Rectal smooth muscle tissue (tissue), 1 donor: ENCODE results near the gene MCTP2.
A peak's percentile ranks its signal among the peaks of the same experiment; 100 is the strongest.

Source experiments
- H3K27ac ChIP-seq: one replicate; pipeline ENCODE4 v1.7.0; 2013; ENCODE audit warnings: low read depth, low read length, inconsistent platforms
- H3K27me3 ChIP-seq: one replicate; pipeline ENCODE4 v1.7.0; 2013; ENCODE audit warnings: low read length; ENCODE audit not compliant: control insufficient read depth, insufficient read depth
- H3K36me3 ChIP-seq: one replicate; pipeline ENCODE4 v1.7.0; 2013; ENCODE audit warnings: low read length; ENCODE audit not compliant: control insufficient read depth, insufficient read depth
- H3K4me1 ChIP-seq: one replicate; pipeline ENCODE4 v1.7.0; 2013; ENCODE audit warnings: low read length; ENCODE audit not compliant: control insufficient read depth, insufficient read depth
- H3K4me3 ChIP-seq: one replicate; pipeline ENCODE4 v1.7.0; 2013; ENCODE audit warnings: low read length
- H3K9ac ChIP-seq: one replicate; pipeline ENCODE4 v1.7.0; 2013; ENCODE audit warnings: low read length

The MCTP2 gene

GRCh38 chr15:94230883-94231722 lies at the start of gene MCTP2:
MCTP2 (plus strand) TSS chr15:94231561; CDS start chr15:94298266, 66,705 bp downstream.
- H3K4me3 ChIP-seq: peak within 1 kb of the TSS; percentile 75
- no peaks in the 10 kb centered on the region for H3K4me1 ChIP-seq
- H3K27me3 ChIP-seq: no peaks in the 10 kb centered on the region
- H3K27ac ChIP-seq: no peak within 1 kb of the TSS
- H3K9ac ChIP-seq: peak within 1 kb of the TSS; percentile 45
- H3K36me3 ChIP-seq: no peaks in the 10 kb centered on the region

DNA sequence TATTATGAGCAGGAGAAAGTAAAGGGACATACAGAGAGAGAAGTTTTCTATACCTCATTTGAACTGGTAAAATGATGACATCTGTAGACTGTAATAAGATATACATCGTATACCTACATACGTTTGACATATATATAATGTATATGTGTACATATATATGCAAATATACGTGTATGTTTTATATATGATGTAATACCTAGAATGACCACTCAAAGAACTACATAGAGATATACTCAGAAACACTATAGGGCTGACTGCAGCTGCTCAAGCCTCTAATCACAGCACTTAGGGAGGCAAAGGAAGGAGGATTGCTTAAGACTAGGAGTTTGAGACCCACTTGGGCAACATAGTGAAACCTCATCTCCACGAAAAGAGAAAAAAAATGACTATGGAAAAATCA lies 48.5 kb upstream of the MCTP2 start:
- H3K9ac ChIP-seq: no peak overlapping the region
- H3K4me1 ChIP-seq: no peaks in the 10 kb centered on the region
- H3K36me3 ChIP-seq: no peaks in the 10 kb centered on the region
- no peaks in the 10 kb centered on the region for H3K27me3 ChIP-seq
- H3K27ac ChIP-seq: no peak overlapping the region
- H3K4me3 ChIP-seq: no peak overlapping the region

- Histone ChIP-seq H3K36me3 (no peaks in the 10 kb centered on the region), H3K27me3 (no peaks in the 10 kb centered on the region), H3K9ac (no peak overlapping the region), H3K27ac (no peak overlapping the region), H3K4me3 (no peak overlapping the region), H3K4me1 (no peaks in the 10 kb centered on the region)
Observed at GRCh38 chr15:94185547-94186236, 45.7 kb upstream of the MCTP2 start.

- no peak overlapping the region for H3K27ac ChIP-seq
- no peak overlapping the region for H3K9ac ChIP-seq
- H3K4me1 ChIP-seq: no peaks in the 10 kb centered on the region
- H3K27me3 ChIP-seq: no peaks in the 10 kb centered on the region
- H3K36me3 ChIP-seq: no peaks in the 10 kb centered on the region
- H3K4me3 ChIP-seq: no peak overlapping the region
Observed at GRCh38 chr15:94186770-94187331, 44.5 kb upstream of the MCTP2 start.

- H3K4me1 ChIP-seq: no peaks in the 10 kb centered on the region
- H3K9ac ChIP-seq: no peak overlapping the region
- H3K36me3 ChIP-seq: no peaks in the 10 kb centered on the region
- no peak overlapping the region for H3K27ac ChIP-seq
- H3K27me3 ChIP-seq: no peaks in the 10 kb centered on the region
- H3K4me3 ChIP-seq: no peak overlapping the region
Observed at GRCh38 chr15:94193906-94194305, 37.5 kb upstream of the MCTP2 start.

GRCh38 chr15:94196531-94196930 lies 34.8 kb upstream of the MCTP2 start:
- Histone ChIP-seq H3K27ac (no peak overlapping the region), H3K36me3 (no peaks in the 10 kb centered on the region), H3K27me3 (no peaks in the 10 kb centered on the region), H3K9ac (no peak overlapping the region), H3K4me1 (no peaks in the 10 kb centered on the region), H3K4me3 (no peak overlapping the region)

DNA sequence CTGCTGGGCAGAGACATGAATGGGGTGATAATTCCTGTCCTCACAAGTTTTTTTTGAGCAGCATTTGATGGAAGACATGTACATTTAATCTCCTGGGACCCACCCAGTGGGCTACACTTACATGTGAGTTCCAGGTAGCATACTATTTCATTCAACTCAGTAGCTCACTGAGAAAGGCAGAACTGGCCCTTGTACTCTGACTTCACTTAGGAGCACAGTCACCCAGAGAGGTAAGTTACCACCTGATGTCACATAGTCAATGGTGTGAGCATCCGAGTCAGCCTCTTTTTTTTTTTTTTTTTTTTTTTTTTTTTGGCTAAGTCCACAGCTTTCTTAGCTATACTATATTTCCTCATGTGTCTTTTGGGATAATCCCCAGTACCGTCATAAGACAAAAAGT lies 32.7 kb upstream of the MCTP2 start:
- no peak overlapping the region for H3K4me3 ChIP-seq
- H3K4me1 ChIP-seq: no peaks in the 10 kb centered on the region
- no peaks in the 10 kb centered on the region for H3K36me3 ChIP-seq
- H3K27me3 ChIP-seq: no peaks in the 10 kb centered on the region
- no peak overlapping the region for H3K9ac ChIP-seq
- H3K27ac ChIP-seq: no peak overlapping the region

DNA sequence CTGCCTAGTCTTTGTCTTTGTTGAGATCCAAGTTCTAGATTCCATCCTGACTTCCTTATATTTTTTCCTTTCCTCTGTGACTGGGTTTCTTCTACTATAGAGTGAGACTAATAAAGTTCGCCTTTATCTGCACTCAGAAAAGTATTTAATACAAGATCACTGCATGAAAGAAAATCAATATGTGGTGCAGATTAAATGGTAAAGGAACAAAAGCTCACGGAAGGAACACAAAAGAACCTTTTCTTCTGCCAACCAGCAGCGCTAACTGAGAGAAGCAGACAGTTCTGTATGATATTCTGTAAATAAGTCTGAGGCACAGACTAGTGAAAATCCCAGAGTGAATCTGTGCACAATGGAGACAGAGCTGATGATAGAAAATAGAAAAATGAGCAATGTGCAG lies 31.6 kb upstream of the MCTP2 start:
- H3K27me3 ChIP-seq: no peaks in the 10 kb centered on the region

DNA sequence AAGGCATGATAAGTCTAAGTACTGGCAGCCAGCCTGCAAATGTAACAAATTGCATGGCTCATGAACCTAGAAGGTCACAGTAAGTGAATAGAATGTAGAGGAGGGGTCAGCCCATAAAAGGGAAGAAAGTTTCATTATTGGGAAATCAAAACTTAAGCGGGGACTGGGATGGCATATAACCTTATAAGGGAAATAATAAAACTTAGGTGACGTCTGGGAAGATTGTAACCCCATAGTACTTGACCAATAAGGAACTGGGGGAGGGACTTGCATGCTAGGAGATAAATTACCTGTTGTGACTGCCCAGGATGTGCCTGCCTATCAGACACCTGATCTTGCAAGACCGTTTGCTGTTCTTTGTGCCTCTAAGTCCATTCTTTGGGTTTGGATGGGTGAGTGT lies 28.1 kb upstream of the MCTP2 start:
- no peak overlapping the region for H3K27ac ChIP-seq
- no peak overlapping the region for H3K9ac ChIP-seq
- H3K36me3 ChIP-seq: no peaks in the 10 kb centered on the region
- H3K4me3 ChIP-seq: no peak overlapping the region
- no peaks in the 10 kb centered on the region for H3K27me3 ChIP-seq
- H3K4me1 ChIP-seq: no peaks in the 10 kb centered on the region

More for the DNA sequence above, 31.6 kb upstream of the MCTP2 start:
- H3K27ac ChIP-seq: no peak overlapping the region
- H3K4me1 ChIP-seq: no peaks in the 10 kb centered on the region
- no peak overlapping the region for H3K4me3 ChIP-seq
- no peak overlapping the region for H3K9ac ChIP-seq
- H3K36me3 ChIP-seq: no peaks in the 10 kb centered on the region

DNA sequence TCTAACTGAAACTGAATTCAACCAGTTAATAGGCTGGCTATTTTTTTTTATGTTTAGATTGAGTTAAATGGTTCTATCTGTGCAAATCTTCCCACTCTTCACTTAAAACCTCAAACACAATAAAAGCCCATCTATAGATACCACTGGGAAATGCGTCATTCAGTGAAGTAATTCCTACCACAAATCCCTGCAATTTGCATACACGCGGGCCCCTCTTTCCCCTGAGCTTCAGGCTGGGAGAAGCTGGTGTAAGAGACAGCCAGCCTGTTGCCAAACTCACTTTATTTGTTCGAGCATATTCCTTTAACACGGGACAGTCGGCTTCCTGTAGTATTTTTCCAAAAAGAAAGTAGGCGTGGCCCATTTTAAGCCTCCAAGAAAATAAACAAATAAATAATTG lies 26.0 kb upstream of the MCTP2 start:
- Histone ChIP-seq H3K4me1 (no peaks in the 10 kb centered on the region), H3K27ac (no peak overlapping the region), H3K27me3 (no peaks in the 10 kb centered on the region), H3K4me3 (no peak overlapping the region), H3K9ac (no peak overlapping the region), H3K36me3 (no peaks in the 10 kb centered on the region)

DNA sequence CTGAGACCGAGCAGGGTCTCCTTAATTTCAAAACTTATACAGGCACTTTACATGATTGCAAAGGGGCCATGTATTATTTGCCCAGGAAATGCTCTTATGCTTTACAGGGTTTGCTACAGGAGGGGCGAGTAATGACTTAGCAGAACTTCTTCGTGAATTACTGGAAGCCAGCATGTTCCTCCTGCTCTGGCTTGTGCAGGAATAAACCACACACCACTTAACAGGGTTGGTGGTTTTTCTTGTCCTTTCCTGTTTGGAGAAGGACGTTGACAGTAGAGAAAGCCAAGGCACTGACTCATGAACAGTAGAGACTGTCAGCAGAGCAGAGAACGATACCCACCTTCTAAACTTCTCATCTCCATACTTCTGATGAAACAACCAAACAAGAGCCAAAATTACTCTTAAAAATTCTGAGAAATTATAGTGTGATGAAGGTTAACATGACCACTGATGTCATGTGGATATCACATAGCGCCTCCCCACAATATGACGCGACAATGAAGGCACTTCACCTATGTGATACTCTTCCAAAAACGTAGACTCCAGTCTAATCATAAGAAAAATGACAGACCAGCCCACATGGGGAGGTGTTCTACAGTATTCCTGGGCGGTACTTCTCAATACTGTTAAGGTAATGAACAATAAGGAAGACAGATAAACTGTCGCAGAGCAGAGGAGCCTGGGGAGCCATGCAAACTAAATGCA lies 24.7 kb upstream of the MCTP2 start:
- Histone ChIP-seq H3K4me3 (no peak overlapping the region), H3K27me3 (no peaks in the 10 kb centered on the region), H3K36me3 (no peaks in the 10 kb centered on the region), H3K9ac (no peak overlapping the region), H3K27ac (no peak overlapping the region), H3K4me1 (no peaks in the 10 kb centered on the region)

- H3K9ac ChIP-seq: no peak overlapping the region
- H3K27me3 ChIP-seq: no peaks in the 10 kb centered on the region
Observed at GRCh38 chr15:94212291-94212690, 19.1 kb upstream of the MCTP2 start.

More at GRCh38 chr15:94212291-94212690, 19.1 kb upstream of the MCTP2 start:
- H3K4me3 ChIP-seq: no peak overlapping the region
- no peaks in the 10 kb centered on the region for H3K36me3 ChIP-seq
- no peaks in the 10 kb centered on the region for H3K4me1 ChIP-seq
- H3K27ac ChIP-seq: no peak overlapping the region
